ENCODE results near the gene WDR37.

GRCh38 chr10:1044146-1044545 lies 12.0 kb upstream of the WDR37 start:
- TF ChIP-seq CTCF (IDR thresholded peaks at IDR 0.05) (no peak), POLR2A (IDR thresholded peaks at IDR 0.05) (no peak)

Data from right lobe of liver (tissue), 4 donors.